ENCODE data around the gene C10orf90.

The C10orf90 gene

DNA sequence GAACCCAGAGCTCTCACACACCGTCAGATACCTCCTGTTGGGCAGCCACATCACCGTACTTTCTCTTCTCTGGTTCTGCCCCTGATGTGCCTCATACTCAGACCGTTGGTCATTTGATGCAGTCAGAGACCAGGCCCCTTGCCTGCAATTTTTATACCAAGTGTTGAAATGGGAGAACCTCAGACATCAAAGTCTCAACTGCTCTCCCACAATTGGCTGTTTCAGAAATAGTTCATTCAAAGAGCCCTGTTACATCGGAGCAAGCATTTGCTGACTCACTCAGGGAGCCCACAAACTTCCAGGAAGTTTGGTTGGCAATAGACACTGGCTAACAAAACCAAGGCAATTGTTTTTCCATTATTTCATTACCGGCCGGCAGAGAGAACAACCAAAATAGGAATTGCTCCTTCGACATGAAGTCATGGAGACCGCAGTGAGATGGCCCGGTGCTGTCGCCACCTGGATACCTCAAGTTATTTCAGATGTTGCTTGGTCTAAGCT lies 248.7 kb downstream of the C10orf90 start:
- DNase-seq, result no peak

DNA sequence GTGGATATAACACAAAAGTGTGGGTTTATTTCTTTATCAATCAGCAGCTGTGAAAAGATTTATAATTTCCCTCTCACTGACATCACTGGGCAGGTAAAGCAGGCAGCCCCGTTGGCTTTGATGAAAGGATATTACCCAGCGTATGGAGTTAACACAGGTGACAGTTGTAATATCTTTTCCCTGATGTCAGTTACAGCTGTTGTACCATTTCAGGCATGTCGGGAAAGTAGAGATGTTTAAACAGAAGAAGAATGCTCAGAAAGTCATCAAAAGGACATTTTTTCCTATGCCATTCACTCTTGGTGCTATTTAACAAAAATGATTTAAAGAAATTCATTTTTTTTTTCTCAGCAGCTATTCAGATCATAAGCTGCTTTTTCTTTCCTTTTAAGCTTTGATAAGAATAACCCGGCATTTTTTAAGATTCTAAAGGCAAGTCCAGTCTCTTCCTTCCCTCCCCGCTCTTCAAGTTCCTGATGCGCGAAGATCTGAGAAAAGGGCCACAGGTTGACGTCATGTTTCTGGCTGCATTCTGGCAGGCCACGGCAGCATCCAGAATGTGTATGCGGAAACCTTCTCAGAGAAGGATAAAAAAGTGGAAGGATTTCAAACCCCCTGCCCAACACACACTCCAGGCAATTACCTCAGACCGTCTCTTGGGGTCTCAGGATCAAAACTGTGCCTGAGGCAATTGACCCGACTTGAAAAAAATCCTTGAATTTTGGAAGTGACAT lies 249.8 kb downstream of the C10orf90 start:
- DNase-seq, result no peak

DNA sequence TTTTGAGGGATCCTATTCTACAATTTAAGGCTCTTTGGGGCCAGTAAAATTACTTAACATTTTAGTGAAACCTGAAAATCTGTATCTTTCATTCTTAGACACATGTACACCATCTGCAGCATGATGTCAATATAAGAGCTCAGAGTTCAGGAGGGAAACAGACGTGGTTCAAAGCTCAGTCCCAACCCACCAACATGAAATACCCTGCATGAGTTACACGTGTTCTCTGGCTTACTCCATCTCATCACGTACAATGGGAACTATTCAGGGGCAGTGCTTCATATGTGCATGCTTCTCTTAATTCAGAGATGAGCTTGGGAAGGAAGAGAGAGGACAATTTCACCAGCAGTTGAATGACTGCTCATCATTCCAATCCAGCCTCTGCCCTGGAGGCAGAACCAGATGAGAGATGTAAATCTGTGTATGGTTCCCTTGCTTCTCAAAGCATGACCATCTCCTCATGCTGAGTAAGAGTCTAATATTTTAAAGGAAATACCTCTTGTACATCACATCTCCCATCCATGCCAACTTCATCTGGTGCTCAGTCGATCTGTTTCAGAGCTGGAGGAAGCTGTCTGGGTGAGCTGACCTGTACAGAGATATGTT lies 253.2 kb downstream of the C10orf90 start:
- DNase-seq, result no peak

DNA sequence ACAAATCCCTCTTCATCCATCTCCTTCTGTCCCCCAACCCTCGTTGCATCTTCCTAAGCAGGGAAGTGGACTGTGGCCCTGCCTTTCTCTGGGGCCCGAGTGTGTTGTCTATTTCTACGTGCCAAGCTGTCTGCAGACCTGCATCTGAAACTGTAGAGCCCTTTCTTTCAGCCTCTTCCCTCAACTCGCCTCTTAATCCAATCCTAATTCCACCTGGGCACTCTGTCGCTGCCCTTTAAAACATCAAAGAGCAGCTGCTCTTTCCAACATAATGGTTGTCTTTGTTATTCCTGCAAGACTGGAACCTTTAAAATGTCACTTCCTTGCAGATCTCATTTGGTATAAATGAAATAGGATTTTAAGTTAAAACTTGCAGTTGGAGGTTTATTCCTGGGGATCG lies 260.7 kb downstream of the C10orf90 start:
- no peak for DNase-seq

DNA sequence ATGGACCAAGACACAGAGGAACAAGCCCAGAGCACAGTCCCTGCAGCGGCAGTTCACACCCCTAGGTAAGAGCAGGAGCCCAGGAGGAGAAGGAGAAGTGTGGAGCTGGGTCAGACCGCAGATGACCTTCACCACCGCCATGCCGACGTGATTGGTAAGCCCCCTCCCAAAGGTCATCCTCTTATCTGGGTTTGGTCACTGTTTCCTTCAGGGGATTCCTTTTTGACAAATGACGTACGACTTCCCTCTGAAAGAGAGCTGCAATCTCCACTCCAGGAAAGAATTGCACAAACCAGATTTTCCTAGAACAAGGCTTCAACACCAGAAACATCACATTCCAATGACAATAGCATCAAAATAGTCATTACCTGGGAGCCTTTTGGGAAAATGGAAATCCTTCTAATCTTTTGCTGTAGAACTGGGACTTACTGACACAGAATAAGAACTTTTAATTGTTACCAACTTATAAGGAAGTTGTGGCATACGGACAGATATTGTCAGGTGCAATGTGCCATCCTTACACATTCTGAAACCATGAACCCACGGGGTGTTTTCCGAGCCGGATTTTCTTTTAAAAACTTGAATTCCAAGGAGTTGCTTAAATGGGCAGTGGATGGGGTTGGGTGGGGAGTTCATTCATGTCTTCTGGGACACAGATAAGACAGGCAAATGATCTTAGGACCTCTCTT lies 261.4 kb downstream of the C10orf90 start:
- no peak for DNase-seq

DNA sequence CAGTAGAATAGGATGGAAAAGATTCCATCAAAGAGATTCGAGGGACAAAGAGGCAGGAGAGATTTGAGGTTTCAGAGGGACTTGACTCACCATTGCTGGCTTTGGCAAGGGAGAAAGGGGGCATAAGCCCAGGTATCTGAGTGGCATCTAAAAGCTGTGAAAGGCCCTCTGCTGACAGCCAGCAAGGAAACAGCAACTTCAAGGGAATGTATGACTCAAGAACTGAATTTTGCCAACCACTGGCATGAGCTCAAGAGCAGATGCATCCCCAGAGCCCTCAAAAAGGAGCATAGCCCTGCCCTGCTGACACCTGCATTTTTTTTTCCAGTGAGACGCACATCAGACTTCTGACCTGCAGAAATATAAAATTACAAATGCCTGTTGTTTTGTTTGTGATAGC lies 262.7 kb downstream of the C10orf90 start:
- no peak for DNase-seq

DNA sequence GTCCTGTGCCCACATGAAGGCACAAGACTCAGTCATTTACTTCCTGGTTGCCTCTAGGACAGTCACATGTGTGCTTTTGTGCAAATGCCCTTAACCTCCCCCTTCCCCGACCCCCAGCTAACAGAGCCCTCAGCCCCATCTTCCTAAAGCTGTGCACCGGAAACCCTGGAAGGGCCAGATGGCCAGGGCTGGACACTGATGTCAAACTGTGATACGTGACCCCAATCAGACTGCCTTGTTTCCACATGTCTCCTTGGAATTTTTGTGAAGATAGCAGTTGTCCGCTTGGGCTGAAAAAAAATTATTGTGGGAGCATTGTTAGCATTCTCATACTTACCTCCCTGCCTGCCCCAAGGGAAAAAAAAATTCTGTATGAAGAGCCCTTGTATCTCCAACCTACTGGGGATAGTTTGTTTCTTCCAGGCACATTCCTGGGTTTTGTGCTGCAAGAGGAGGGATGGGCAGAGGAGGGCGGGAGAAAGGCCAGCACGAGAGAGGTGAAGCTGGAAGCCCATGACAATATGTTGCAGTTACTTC lies 265.2 kb downstream of the C10orf90 start:
- DNase-seq, result no peak

DNA sequence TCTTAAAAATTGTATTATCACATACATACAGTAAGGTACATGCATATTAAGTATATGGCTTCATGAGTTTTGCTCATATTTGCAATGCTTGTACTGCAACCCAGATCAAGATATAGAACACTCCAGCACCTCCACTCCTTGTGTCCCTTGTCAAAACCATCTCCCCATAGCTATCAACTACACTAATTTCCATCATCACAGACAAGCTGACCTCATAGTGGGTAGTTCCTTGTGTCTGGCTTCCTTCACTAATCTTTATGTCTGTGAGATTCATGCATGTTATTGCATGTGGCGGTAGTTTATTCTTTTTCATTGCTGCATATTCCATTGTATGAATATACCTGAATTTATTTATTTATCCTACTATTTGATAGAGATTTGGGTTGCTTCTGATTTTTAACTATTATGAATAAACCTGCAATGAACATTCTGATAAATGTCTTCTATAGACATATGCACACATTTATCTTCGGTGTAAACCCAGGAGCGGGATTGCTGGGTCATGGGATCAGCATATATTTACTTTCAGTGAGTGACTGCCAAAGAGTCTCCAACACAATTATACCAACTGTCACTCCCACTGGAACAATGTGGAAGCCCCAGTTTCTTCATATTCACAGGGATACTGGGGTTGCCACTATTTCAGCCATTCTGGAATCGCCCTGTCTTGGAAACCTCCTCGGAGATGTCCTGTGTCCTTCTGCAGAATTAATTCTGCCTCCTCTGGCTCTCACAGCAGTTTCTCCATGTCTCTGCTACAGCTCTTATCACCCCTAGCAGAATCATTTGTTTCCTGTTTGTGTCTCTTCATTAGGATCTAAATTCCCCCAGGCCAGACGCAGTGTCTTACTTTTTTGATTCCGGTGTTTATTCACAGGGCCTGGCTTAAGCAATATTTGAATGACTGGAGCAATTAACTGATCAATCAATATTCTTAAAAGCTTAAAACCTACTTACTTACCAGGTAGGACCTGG lies 267.5 kb downstream of the C10orf90 start:
- no peak for DNase-seq

DNA sequence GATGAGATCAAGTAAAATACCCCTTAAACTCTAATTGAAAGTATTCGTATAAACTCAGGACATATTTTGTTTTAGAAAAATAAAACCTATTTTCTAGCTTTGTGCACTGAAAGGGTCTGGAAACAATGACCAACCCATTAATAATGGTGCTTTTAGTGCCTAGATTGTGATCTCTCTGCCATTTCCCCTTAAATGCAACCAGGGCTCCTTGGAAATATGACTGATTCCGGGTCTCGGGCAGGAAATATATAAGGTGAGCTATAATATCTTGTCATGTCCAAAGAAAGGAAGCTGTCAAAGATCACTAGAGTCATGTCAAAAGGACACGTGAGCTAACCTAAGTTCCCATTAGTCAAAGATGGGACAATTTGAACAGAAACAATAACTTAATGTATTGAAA lies 269.9 kb downstream of the C10orf90 start:
- no peak for DNase-seq

DNA sequence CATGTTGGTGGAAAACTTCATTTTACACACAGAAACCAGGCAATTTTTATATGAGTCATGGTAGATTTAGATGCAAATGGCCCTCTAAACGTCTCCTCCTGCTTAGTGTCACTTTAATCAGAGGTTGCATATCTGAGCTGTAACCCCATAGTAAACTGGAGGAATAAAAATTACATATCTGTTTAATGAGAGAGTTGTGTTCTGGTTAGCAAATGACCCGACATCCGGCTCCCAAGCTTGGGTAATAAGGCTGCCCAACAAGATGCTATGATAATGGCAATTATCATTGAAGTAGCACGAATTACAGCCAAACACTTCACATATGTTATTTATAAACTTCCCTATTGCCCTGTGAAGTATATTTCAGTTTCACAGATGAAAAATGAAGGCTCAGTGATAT lies 271.6 kb downstream of the C10orf90 start:
- DNase-seq, result no peak

DNA sequence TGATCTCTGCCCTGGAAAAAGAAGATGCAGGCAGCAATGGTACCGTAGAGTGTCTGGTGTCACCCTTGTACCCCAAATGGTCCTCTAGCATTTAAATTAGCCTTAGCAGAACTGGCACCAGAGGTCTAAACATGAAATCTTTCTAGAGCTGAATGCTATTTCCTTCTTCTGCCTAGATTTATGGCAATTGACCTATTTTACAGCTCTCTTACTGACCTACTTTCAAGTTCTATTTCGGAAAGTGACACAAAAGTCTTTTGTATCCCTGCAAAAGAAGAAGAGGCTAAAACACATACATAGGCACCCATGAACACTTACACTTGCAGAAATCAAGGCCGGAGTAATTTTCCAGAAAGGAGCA lies 272.1 kb downstream of the C10orf90 start:
- no peak for DNase-seq

DNA sequence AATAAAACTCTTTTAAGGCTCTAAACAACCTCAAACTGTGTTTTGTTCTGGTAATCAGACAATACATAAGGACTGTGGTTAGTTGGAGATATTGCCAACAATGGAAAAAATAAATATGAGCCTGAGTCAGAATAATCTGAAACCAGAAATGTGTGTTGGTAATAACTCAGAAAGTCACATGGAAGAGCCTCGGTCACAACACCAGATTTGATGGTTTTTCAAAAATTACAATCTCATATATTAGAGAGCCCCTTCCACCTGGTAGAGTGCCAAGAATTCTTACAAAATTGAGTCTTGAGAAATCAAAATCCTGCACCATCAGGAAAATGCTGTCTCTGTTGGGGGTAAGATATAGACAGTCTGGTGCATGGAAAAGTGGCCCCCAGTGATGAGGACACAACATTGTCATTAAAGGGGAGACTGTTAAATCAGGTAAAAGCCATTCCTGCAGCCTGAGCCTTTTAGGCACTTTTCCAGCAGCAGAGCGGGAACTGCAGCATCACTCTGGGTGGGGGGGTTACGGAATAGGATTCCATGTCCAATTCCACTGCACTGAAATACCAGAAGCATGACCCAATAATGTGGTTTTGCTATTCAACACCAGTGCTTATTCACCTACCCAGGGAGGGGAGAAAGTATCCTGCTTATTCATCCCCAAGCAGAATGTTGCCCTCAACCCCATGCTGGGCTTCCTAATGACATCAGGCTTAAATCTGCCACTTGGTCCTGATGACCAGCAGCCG lies 272.7 kb downstream of the C10orf90 start:
- no peak for DNase-seq

DNA sequence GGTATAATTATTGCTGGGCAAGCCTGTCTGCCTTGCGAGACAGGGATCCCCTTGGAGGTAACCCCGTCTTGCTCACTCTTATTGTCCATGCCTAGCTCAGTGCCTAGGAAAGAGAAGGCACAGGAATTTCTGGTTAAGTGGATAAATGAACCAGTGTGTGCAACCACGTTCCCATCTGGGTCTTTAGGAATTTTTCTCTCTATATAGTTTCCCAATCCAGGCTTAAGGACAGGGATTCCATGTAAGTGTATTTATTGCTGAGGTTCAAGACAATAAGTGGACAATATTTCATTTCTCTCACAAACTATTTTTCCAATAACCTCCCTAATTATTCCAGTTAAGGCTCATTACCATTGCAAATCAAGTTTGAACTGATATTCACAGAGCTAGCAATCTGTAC lies 273.3 kb downstream of the C10orf90 start:
- DNase-seq, result no peak

DNA sequence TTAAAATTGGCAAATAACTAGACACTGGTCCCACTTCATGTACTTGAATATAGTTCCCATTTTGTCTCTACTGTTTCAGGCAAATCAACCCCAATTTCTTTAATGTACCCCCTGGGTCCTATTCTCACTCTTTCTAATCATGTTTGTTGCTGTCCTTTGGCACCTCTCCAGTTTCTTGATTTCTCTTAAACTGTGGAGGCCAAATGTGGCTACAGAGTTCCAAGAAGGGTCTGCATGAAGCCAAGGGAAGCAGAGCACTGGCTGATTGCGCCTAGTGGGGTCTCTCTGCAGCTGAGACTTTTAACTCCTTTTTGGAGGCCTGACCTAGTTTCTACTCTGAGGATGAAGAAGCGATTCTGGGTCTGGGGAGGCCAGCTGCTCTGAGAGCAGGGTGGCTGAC lies 275.5 kb downstream of the C10orf90 start:
- no peak for DNase-seq

DNA sequence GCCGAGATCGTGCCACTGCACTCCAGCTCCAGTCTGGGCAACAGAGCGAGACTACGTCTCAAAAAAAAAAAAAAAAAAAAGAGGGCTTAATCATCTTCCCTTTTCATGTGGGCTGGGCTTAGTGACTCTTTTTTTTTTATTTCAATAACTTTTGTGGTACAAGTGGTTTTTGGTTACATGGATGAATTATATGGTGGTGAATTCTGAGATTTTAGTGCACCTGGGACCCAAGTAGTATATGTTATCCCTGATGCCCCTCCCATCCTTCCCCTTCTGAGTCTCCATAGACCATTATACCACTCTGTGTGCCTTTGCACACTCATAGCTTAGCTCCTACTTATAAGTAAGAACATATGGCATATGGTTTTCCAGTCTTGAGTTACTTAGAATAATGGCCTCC lies 277.4 kb downstream of the C10orf90 start:
- no peak for DNase-seq

DNA sequence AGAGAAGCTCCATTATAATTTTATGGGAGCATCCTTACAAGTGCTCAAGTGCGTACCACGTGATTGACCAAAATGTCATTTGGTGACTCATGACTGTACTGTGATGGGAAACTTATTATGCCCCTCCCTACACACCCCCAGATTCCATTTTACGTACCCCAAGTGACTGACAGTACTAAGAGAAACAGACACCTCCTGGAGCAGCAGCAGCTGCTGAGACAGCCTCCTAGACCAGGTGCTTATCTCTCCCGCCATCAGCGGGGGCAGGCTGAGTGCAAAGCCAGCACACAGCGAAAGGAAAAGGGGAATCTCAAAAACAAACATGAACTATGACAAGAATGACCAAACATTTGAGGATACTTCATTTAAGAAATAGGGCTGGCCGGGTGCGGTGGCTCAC lies 278.0 kb downstream of the C10orf90 start:
- DNase-seq, result no peak

DNA sequence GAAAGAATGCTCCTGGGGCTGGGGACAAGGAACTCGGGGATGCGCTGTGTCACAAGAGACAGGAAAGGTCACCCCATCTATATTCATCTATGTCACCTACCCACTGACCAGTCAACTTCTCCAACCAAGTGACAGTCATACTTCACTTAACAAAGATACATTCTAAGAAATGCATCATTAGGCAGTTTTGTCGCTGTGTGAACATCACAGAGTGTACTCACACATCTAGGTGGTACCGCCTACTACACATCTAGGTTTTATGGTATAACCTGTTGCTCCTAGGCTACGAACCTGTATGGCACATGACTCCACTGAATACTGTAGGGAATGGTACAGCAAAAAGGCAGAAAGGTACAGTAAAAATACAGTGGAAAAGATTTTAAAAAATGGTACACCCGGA lies 278.4 kb downstream of the C10orf90 start:
- no peak for DNase-seq

DNA sequence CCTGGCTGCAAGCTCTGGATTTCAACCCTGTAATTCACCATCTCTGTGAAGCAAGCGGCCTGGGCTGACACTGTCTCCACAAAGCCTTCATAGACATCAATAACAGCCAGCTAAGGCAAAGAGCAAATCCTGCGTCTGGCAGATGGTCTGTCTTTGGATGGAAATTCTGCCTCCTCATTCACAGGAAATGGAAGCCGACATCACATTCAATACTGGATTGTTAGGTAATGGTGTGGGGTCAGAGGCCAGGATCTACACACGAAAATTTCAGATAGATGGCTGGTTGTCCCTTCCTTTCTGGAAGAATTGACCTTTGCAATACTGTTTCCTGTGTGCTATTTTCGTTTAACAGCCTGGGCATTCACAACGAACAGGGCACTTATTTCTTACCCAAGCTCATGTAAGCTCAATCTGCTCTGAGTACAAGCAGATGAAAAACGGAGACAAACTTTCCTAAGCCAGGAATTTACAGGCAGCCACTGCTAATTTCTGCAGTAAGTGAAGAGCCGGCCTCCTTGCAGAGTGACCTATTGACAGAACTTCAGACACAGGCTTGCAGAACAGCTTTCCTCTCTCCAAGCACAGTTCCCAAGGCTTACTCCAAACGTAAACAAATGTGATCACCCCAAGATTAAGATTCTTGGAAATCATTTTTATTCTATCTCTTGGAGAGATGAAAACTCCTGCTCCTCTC lies 279.2 kb downstream of the C10orf90 start:
- no peak for DNase-seq

DNA sequence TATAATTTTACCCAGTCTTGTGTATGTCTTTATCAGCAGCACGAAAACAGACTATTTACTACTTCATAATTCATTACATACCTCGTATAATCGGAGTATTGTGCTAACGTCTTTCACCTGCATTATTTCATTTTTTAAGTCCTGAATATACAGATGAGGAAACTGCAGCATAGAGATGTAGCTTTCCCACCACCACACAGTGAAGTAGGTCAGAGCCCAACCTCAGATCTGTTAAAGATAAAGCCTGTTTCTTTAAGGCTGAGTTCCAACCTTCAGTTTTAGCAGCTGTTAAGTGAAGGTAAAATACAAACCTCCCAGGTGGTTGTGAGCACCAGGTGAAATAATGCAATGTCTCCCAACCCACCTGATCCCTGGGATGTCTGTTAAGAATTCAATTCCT lies 280.2 kb downstream of the C10orf90 start:
- DNase-seq, result no peak

DNA sequence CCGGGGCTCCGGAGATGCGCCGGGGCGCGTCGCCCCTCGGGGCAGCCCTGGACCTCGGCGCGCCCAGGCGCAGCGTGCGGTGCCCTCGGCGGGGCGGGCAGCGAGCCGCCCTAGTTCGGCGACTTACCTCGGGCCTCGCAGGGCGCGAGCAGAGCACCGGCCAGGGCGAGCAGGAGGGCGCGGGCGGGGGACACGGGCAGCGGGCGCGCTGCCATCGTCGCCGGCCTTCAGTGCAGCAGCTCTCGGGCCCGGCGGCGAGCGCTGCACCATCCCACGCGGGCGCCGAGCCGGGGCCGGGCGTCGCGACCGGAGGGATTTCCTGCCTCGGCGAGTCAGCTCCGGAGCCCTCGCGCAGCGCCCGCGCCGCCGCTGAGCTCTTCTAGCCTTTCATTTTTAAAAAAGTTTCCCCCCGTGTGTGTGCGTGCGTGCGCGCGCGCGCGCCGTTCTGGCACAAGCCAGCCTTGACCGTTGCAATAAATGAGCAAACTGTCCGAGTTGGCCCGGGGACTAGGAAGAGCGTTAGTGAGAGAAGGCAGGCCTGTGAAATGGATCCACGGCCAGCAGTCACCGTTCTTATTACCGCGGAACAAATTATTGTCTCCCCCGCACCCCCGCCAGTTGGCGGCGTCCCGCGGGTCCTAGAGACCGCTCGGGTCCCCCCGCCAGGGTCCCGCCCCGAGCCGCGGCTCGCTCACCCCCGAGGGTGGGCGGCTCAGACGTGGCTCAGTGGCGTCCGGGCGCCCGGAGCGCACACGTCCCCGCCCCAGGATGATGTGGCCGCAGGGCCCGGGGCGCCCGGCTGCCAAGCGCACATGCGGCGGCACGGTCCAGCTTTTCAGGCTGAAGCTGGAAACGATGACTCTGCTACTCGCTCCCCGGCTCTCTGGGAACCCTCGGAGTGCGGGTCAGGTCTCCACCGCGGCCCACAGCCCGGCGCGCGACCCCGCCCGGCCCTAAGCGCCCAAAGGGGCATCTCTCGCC lies 282.3 kb downstream of the C10orf90 start, which contains the start of gene ADAM12:
ADAM12 (minus strand) TSS at position 547 of the 981 bp plus-strand sequence; CDS start at position 215, 332 bp downstream.
- no peak for DNase-seq

All from DMS79 treated with DMSO at 0.1 percent for 48 hours (cell line).